Measurements from ENCODE around the gene FBXL16.

The FBXL16 gene

DNA sequence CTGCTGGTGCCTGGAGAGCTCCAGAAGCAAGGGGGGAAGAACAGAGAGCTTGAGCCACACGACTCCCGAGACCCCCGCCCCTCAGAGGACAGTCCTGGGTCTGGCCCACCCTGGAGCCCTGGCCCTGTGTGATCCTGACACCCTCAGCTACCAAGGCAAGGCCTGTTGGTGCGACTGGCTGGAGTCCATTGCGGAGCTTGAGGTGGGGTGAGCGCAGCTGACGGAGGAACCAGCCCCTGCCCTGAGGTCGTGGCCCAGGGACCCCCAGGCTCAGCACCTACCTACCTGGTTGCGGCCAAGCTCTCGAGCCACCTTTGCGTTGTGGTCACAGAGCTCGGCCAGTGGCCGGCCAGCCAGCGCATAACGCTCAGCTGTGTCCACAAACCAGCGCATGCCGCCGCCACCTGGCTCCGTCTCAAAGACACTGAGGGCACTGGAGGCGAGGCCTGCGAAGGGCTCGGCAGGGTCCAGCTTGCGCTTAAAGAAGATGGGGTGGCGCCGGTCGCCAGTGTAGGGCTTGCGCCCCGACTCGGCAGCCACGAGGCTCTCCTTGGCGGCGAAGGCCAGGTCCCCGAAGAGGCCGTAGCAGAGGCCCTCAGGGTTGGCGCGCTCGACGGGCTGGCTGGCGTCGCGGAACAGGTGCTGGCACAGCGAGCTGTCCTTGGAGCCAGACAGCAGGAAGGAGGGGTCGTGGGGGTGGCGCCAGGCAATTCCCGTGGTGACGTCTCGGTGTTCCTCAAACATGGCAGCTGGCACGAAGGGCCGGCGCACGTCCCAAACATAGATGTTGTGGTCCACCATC, 18.9 kb downstream of the FBXL16 start:
- no peak for DNase-seq

GRCh38 chr16:685967-686366, 19.6 kb downstream of the FBXL16 start:
- no peak for DNase-seq

DNA sequence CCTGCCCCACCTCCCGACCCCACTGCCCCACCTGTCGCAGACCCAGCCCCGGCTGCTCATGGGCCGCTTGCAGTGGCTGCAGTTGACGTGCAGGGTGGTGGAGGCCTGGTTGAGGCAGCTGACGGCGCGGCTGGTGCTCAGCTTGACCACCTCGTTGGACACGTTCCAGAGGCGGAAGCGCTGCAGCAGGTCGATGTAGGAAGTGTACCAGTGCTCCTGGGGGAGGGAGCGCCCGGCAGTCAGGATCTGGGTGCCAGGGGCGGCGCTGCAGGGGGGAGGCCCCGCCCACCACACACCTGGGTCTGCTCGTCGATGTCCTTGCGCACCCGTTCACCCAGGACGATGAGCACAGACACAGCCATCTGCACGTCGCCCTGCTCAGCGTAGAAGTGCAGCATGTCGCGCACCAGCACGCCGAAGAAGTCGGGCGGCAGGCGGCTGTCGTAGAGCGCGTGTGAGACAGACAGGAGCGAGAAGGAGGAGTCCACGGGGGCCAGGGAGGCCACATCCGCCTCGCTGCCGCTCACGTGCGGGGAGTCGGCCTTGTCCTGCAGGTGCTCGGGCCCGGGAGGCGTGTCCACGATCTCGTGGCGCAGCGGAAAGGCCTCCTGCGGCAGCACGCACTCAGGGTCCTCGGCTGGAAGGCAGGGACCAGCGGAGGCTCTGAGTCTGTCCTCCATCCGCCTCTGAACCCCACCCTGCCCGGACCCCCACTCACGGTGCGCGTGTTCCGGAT, 20.5 kb downstream of the FBXL16 start:
- no peak for DNase-seq

DNA sequence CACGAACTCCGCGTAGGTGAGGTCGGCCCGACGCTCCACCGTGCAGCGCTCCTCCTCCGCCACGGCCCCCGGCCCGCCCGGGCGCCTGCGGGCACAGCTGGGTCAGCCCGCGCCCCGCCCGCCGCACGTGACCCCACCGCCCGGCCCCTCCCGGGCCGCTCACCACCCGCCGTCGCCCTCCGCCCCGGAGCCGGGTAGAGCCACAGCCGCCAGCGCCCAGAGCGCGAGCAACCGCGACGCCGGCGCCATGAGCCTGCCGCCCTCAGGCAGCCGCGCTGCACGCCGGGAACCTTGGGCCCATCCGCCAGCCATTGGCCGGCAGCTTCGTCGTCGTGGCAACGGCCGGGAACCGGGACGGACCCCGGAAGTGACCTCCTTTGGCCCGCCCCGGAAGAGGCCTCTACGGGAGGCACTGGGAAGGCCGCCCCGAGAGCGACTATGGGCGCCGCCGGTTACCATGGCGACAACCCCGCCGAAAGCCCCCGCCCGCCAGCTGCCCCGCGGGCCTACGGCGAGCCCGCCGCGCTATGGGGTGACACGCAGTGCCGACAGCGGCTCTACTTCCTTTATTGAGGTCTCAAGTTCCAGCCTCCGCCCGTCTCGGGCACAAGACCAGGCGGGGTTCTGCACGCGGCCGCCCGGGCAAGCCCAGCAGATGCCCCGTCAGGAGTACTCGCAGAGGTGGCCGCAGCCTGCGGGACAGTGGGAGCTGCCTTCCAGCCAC, 21.4 kb downstream of the FBXL16 start, which contains the start of gene JMJD8:
Gene JMJD8 (minus strand): TSS at position 264 of the 724 bp plus-strand sequence. CDS start 15 bp downstream, at position 249.
- peak; percentile 95 to 96 for DNase-seq

DNA sequence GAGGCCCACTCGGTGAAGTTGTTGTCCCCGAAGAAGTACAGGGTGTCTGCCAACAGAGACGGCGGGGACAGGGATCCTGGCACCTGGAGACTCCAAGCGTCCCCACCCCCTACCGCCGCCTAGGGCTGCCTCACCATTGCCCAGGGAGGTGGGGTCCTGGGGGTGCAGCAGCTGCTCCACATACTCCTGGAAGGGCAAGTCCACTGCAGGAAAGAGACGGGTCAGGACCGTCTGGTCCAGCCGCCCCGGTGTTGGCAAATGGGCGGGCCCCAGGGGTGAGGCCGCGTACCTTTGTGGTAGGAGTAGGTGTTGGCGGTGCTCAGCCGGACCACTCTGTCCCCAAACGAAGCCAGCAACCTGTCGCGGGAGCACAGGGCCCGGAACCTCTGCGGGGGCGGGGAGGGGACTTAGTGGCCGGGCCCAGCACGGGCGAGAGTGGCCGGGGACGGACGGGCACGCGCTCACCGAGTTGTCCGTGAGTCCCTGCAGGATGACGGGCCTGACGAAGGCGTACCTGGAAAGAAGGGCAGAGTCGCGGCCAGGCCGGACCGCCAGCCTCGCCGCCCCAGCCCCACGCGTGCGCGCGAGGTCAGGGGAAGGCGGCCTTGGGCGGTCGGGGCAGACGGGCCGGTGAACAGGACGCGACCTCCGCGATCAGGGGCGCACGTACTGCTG, 22.1 kb downstream of the FBXL16 start:
- DNase-seq = no peak

DNA sequence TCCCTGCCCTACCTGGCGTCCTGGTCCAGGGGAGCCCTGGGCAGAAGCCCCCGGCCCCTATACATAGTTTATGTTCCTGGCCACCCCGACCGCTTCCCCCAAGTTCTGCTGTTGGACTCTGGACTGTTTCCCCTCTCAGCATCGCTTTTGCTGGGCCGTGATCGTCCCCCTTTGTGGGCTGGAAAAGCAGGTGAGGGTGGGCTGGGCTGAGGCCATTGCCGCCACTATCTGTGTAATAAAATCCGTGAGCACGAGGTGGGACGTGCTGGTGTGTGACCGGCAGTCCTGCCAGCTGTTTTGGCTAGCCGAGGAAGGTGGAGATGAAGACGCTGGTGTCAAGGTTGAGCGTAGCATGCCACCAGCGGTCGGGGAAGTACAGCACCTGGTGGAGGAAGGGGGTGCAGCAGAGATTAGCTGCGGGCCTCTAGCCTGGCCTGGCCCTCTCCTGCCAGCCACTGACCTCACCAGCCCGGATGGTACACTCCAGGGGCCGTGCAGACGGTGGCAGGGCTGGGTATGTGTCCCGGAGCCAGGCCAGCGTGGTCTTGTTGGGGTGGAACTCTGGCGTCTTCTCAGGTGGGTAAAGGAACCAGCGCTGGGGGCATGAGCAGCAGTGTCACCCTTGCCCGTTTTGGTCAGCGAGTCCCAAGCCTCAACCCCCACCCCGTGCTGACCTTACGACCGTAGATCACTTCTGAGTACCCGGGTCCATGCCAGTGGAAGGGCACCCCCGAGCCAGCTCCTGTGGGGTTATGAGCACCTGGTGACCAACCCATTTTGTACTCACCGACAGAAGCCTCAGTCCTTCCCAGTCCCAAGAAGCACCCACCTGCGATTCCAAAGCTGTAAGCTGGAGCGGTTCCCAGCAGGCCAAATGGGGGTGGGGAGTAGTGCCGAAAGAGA, 22.9 kb downstream of the FBXL16 start:
- DNase-seq = no peak

- no peak for DNase-seq
Measured at GRCh38 chr16:681746-682427, 23.7 kb downstream of the FBXL16 start.

DNA sequence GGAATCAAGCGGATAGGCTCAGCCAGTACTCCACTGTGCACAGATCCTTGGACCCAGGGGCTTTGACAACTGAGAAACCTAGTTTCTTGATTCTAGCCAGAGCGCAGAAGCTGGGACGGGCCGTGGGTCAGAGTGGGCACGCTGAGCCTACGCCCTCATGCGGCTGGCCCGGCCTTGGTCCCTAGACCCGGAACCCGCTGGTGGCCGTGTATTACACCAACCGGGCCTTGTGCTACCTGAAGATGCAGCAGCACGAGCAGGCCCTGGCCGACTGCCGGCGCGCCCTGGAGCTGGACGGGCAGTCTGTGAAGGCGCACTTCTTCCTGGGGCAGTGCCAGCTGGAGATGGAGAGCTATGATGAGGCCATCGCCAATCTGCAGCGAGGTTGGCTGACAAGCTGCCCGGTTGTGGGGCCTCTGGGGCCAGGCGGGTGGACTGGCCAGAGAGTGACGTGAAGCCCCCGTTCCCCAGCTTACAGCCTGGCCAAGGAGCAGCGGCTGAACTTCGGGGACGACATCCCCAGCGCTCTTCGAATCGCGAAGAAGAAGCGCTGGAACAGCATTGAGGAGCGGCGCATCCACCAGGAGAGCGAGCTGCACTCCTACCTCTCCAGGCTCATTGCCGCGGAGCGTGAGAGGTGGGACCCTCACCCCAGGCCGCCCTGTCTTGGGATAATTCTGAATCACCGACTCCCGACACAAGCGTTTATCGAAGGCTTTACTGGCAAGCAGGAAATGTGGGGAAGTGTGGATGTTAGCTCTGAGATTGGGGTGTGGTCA, 24.4 kb downstream of the FBXL16 start:
- DNase-seq = no peak

DNA sequence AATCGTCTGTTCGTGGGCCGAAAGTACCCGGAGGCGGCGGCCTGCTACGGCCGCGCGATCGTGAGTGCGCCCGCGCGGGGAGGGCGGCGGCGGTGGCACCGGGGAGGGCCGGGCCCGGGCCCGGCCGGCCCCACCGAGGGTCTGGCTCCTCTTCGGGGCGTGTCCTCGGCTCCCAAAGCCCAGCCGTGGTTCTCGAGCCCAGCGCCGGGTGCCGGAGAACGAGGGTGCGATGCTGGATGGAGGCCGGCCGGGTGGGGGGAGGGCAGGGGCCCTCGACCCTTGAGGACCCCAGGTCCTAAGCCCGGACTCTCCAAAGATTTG, 25.0 kb downstream of the FBXL16 start:
- DNase-seq = no peak

- DNase-seq = peak; percentile 91 to 93
Measured at GRCh38 chr16:679814-680624, 25.6 kb downstream of the FBXL16 start, which contains the start of gene STUB1. STUB1 (plus strand) TSS chr16:680410; CDS start chr16:680526, 116 bp downstream.

- peak; percentile 47 to 50 for DNase-seq
Measured at GRCh38 chr16:678858-679813, 26.5 kb downstream of the FBXL16 start.

GRCh38 chr16:678209-678857, 27.3 kb downstream of the FBXL16 start:
- DNase-seq = no peak

DNA sequence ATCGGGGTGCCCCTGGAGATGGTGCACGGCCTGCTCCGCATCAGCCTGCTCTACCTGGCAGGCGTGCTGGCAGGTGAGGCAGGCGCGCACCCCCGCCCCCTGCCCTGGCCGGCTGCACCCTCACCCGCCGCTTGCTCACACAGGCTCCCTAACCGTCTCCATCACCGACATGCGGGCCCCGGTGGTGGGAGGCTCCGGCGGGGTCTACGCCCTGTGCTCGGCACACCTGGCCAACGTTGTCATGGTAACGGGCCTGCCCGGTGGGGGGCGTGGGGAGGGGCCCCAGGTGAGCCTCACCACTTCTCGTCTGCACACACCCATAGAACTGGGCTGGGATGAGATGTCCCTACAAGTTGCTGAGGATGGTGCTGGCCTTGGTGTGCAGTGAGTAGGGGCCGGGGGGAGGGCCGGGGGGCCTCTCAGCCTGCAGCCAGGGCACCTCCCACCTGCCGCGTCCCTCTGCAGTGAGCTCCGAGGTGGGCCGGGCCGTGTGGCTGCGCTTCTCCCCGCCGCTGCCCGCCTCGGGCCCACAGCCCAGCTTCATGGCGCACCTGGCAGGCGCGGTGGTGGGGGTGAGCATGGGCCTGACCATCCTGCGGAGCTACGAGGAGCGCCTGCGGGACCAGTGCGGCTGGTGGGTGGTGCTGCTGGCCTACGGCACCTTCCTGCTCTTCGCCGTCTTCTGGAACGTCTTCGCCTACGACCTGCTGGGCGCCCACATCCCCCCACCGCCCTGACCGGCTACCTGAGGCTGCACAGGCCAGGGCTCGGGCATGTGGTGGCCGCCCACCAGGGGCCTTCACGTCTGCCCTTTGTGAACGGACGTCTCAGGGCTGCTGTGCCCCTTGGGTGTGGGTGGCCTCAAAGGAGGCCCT, 28.0 kb downstream of the FBXL16 start:
- no peak for DNase-seq

GRCh38 chr16:676913-677312, 28.7 kb downstream of the FBXL16 start:
- DNase-seq = no peak

DNA sequence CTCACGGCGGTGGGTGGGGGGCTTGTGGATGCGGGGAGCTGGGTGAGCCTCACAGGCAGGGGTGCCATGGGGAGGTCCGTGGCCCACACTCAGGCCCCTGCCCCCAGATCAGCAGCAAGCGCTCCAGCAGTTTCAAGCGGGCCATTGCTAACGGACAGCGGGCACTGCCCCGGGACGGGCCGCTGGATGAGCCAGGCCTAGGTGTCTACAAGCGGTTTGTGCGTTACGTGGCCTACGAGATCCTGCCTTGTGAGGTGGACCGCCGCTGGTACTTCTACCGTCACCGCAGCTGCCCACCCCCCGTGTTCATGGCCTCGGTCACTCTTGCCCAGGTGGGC, 29.1 kb downstream of the FBXL16 start:
- DNase-seq = no peak

GRCh38 chr16:675884-676564, 29.6 kb downstream of the FBXL16 start:
- DNase-seq = no peak

Measured in activated CD4-positive, alpha-beta T cell treated with anti-CD3 and anti-CD28 coated beads for 4 hours (primary cell).